Adrenal gland (tissue), 5 donors: ENCODE results near the gene ITCH.

Experiments
- CTCF ChIP-seq, 6 experiments: fragments of 450-650 bp in 4 of 6; fragments of 200-600 bp in 2 of 6; sonication (generic) in 1 of 6; IDR thresholded peaks; 1 replicate in 5 of 6; 2 replicates in 1 of 6; pipeline versions ENCODE4 v1.5.1 to v1.8.0; 2016 to 2021; ENCODE audit warnings: antibody characterized with exemption in 6 of 6, mild to moderate bottlenecking in 2 of 6, moderate library complexity in 1 of 6
- POLR2A ChIP-seq, 2 donors: fragments of 450-650 bp; IDR thresholded peaks; one replicate each; pipeline ENCODE4 v1.6.1; 2017; ENCODE audit warnings: antibody characterized with exemption in 2 of 2, mild to moderate bottlenecking in 2 of 2, moderate library complexity in 1 of 2
- donor health status: DM: no; HTN: no; CAD: no.

GRCh38 chr20:34541917-34542316 is 178.8 kb downstream of the ITCH start:
- TF ChIP-seq CTCF (IDR thresholded peaks at IDR 0.05) (no peak), POLR2A (IDR thresholded peaks at IDR 0.05) (no peak)
